Hypothalamus (tissue), 51 donors: ENCODE results near the gene FAM216B.

Source experiments
- DNase-seq, 51 donors: peaks; one replicate each; lab custom pipeline; 2025; lab: John Stamatoyannopoulos, UW

The FAM216B gene

DNA sequence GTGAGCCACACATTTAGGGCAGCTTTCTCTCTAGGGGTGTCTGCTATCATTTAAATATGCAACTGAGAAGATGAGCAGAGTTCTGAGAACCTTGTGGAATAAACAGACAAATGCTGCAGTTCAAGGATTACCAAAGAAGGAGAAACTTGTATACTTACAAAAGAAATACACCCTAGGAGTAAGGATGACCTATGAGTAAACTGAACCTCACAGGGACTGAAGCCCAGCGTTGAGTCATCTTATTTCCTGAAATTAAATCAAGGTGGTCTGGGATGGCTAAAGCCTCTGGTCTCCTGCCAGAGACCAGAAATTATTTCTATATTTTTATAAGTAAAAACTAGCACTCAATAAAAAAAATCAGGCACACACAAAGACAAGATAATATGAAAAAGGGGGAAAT lies 40.1 kb downstream of the FAM216B start:
- no peak for DNase-seq

DNA sequence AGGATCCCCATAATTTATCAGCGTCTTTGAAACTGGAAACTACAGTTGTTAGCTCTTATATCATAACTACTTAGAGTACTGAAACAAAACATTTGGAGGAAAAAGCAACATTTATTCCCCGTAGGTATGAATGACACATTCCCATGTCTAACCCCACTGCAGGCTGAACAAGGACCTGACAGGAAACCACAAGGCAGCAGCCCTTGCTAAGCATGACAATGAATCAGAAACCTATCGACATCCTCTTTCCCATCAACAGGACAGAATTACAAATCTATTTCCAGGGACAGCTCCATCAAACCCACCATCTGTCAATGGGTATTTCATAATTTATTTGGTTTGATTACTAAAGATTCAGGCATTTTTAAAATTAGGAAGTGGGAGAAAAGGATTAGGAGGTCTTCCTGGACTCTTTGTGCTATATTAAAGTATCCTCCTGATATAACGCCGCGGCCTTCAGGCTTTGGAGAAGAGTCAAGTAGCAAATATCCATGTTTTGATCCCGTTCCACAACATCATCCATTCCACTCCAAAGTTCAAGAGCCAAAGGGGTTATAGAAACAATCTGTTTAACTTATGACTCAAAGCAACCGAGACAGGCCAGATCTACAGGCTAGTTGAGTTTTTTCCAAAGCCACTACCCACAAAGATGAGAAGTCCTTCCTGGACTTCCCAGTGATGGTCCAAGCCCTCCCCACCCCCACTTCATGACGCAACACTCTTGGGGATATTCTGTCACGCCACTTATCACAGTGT lies 51.1 kb downstream of the FAM216B start:
- no peak for DNase-seq

DNA sequence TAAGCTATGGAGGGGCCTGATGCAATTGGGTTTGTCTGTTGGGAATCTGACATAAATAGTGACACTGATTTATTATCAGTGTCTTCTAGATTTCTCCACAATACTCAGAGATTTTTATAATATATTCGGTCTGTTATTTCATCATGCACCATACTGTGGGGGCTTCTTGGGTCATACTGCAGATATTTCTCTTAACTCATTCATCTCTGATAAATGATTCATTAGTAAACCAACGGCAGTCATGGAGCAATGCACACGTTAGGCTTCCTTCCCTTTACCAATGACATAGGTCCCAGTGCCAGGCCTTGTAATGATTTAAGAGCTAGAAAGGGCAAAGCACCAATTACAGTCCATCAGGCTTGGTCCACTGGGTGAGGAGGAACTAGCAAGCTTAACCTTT lies 53.6 kb downstream of the FAM216B start:
- no peak for DNase-seq

DNA sequence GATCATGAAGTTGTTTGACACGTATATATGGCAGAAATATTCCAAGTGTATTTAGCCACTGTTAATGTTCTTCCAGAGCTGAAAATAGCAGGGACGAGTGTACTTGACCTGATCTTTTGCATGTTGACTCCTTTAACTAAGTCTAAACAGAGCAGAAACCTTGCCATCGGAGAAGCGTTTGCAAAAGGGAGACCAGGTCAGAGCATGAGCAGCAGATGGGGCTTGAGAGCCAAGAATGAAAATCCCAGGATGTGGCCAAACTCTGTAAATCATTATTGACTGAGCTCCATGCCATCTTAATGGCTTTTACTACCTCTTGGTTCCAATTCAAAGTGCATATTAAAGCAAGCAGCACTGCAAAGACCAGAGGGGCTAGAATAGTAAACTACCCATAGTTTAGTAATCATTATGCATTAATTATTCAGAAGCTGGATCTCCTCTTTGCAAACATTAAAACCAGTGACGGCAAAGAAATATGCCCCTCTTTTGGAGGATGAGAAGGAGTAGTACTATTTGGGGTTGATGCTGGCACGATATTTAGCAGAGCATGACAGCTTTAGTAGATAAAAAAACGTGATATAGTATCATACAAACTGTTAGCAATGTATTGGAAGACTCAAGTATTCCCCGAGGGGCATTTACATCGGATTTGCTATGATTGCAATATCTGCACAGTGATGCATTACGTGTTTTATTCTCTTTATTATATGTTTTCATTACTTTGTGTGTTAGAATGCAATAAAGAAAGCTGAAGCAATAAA lies 55.7 kb downstream of the FAM216B start:
- DNase-seq: no peak
